Effector memory CD4-positive, alpha-beta T cell (primary cell): ENCODE data around the gene MGAT5B.
A peak's percentile ranks its signal among the peaks of the same experiment; 100 is the strongest.

ENCODE experiments used
- DNase-seq, 3 donors: peaks; one replicate each; pipeline ENCODE4 v3.0.0-alpha.2; 2020
- H3K27ac ChIP-seq: 2 replicates; pipeline ENCODE4 v1.7.0; 2013; ENCODE audit warnings: mild to moderate bottlenecking, low read length, moderate library complexity; ENCODE audit not compliant: insufficient read depth, poor library complexity, severe bottlenecking
- H3K27me3 ChIP-seq: replicated peaks from 2 replicates; pipeline ENCODE4 v1.7.0; 2013; ENCODE audit warnings: mild to moderate bottlenecking, low read length; ENCODE audit not compliant: insufficient read depth, control insufficient read depth, poor library complexity, severe bottlenecking
- H3K36me3 ChIP-seq: 2 replicates; pipeline ENCODE4 v1.7.0; 2013; ENCODE audit warnings: mild to moderate bottlenecking, low read length, moderate library complexity; ENCODE audit not compliant: control insufficient read depth, insufficient read depth
- H3K4me1 ChIP-seq: 2 replicates; pipeline ENCODE4 v1.7.0; 2013; ENCODE audit warnings: low read length, mild to moderate bottlenecking; ENCODE audit not compliant: control insufficient read depth, insufficient read depth, poor library complexity, severe bottlenecking
- H3K4me3 ChIP-seq: 2 replicates; pipeline ENCODE4 v1.7.0; 2013; ENCODE audit warnings: low read length, low read depth, mild to moderate bottlenecking; ENCODE audit not compliant: insufficient read depth, poor library complexity, severe bottlenecking
- H3K9me3 ChIP-seq: 2 replicates; pipeline ENCODE4 v1.7.0; 2013; ENCODE audit warnings: mild to moderate bottlenecking, low read length, moderate library complexity; ENCODE audit not compliant: control insufficient read depth

MGAT5B gene

DNA sequence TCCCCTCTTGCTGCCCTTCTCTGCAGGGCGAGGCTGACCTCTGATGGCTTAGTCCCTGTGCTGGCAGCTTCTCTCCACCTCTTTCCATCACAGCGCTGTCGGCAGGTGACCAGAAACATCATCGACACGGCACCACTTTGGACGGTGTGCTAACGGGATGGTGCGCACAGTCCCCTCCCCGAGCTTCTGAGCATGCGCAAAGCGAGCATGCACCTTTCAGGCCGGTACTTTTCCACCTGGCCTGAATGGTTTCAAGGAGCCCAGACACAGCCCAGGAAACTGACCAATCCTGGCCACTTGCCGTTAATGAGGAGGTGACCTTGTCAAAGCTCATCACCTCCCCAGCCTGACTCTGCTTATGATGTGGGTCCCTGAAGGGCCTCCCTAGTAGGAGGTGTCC lies 54.8 kb downstream of the MGAT5B start:
- DNase-seq: no peak
- H3K27me3 ChIP-seq: no peaks in the 10 kb centered on the region
- no peak overlapping the region for H3K4me3 ChIP-seq
- H3K4me1 ChIP-seq: no peaks in the 10 kb centered on the region
- H3K27ac ChIP-seq: no peak overlapping the region
- H3K9me3 ChIP-seq: no peaks in the 10 kb centered on the region
- H3K36me3 ChIP-seq: no peaks in the 10 kb centered on the region

DNA sequence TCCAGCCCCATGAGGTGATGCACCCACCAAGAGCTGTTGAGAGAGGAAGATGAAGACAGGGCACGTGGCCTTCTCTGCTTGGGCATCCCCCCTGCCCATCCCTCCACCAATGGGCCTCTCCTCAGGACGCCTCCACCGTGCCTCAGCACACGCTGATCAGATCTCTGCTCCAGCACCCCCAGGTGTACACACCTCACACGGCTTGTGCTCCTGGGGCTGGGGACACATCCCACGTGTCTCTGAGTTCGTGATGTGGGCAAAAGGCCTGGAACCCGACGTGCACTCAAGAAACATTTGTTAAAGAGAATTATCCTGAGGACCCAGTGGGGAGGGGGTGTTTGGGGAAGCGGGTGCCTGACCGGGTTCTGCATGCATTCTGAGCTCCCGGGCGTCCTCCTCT lies 55.3 kb downstream of the MGAT5B start:
- no peak for DNase-seq
- H3K9me3 ChIP-seq: no peaks in the 10 kb centered on the region
- H3K27ac ChIP-seq: no peak overlapping the region
- H3K4me1 ChIP-seq: no peaks in the 10 kb centered on the region
- no peak overlapping the region for H3K4me3 ChIP-seq
- H3K27me3 ChIP-seq: no peaks in the 10 kb centered on the region
- H3K36me3 ChIP-seq: no peaks in the 10 kb centered on the region

DNA sequence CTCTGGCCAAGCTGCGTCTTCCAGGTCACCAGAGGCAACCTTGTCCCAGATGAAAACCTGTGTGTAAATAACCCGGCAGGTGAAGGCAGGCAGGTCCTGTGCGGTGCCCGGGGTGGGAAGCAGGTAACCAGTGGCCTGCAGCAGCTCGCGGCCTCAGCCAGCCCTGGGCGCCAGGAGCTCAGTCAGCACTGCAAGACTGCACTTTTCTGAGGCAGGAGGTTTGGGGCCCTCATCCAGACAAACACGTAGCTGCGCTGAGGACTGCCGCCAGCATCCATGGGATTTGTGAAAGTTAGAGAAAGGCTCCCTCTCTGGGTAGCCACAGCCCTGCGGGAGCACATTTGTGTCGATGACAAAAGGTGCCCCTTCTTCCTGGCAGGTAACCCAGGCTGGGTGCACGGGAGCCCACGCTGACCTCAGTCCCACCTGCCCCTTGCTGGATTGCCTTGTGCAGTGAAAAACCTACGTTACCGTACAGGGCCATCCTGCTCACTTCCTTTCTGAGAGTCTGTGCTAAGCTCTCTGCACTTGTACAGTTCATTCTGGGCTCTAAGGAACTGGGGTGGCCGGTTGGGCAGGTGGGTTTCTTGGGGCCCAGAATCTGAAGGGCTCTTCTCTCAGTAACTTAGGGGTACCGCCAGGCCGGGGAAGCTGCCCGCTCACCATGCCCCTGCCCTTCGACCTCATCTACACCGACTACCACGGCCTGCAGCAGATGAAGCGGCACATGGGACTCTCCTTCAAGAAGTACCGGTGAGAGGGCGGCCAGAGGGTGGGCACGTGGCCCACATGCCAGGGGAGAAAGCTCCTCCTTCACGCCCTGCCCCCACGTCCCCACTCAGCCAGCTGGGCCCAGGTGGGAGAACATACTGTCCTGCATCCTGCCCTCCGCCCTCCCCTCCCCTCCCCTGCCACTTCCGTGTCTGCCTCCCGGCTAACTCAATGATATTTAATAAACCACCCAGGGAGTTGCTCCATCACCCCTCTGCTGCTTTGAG lies 56.4 kb downstream of the MGAT5B start:
- Histone ChIP-seq H3K36me3 (no peaks in the 10 kb centered on the region), H3K27ac (no peak overlapping the region), H3K27me3 (no peaks in the 10 kb centered on the region), H3K4me1 (no peaks in the 10 kb centered on the region), H3K9me3 (no peaks in the 10 kb centered on the region), H3K4me3 (no peak overlapping the region)
- peak in 1 of 3 donors; percentile 1 for DNase-seq

DNA sequence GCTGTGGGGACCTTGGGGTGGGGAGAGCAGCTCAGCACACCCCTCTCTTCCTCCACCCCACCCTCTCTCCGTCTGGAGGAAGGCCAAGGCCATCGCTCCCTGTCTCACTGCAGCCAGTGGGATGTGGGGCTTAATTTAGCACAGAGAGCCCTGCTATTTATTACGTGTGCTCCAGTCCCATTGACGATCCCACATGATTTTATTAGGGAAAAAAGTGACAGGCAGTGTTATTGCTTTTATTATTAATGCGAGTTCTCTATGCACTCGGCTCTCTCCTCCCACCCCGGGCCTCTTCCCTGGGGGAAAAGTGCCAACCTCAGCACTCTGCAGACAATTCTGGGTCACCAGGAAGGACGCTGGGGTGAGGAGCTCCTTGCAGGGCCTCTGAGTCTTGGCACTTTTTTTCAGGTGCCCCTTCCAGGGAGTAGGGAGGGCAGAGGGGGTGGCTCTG lies 57.3 kb downstream of the MGAT5B start:
- H3K9me3 ChIP-seq: no peaks in the 10 kb centered on the region
- DNase-seq: no peak
- no peaks in the 10 kb centered on the region for H3K4me1 ChIP-seq
- no peak overlapping the region for H3K27ac ChIP-seq
- no peaks in the 10 kb centered on the region for H3K36me3 ChIP-seq
- no peak overlapping the region for H3K4me3 ChIP-seq
- H3K27me3 ChIP-seq: no peaks in the 10 kb centered on the region

DNA sequence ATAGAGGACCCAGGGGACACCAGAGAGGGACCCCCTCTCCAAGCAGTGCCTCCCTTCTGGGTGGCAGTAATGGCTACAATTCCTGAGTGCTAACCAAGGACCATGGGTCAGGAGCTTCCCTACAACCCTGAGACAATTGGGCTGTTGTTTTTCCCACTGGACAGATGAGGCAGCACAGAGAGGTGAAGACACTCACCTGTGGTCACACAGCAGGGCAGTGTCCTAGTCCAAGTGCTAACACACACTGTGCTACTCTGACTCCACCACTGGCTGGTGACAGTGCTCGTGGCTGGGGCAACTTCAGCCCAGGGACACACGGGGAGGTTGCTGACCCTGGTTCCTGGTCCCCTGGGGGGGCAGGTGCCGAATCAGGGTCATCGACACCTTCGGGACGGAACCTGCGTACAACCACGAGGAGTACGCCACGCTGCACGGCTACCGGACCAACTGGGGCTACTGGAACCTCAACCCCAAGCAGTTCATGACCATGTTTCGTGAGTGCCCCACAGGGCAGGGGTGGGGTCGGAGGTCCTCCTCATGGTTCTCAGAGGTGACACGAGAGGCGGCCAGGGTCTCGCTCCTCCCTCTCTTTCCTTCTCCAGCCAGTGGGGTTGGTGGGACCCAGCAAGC lies 58.1 kb downstream of the MGAT5B start:
- H3K9me3 ChIP-seq: no peaks in the 10 kb centered on the region
- H3K36me3 ChIP-seq: no peaks in the 10 kb centered on the region
- H3K27me3 ChIP-seq: no peaks in the 10 kb centered on the region
- no peak for DNase-seq
- no peak overlapping the region for H3K4me3 ChIP-seq
- no peak overlapping the region for H3K27ac ChIP-seq
- no peaks in the 10 kb centered on the region for H3K4me1 ChIP-seq

DNA sequence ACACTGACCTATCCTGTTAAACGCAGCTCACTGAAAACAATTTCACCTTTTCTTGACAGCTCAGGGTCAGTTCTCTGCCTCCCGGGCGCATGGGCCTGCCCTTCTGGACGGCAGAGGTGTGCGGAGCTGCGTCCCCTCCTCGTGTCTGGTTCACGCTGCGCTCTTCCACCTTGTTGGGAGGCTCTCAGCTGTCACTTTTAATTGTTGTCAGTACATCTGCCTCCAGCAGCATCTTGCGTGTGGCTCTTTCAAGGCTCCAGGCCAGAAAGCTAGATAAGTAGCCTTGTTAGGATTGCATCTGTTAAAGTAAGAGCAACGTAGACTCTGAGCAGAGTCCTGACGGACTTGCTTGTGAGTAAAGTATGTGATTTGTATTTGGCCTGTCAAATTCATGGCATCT lies 59.4 kb downstream of the MGAT5B start:
- H3K4me1 ChIP-seq: no peaks in the 10 kb centered on the region
- no peak for DNase-seq
- H3K9me3 ChIP-seq: no peaks in the 10 kb centered on the region
- no peak overlapping the region for H3K27ac ChIP-seq
- no peak overlapping the region for H3K4me3 ChIP-seq
- no peaks in the 10 kb centered on the region for H3K27me3 ChIP-seq
- no peaks in the 10 kb centered on the region for H3K36me3 ChIP-seq

DNA sequence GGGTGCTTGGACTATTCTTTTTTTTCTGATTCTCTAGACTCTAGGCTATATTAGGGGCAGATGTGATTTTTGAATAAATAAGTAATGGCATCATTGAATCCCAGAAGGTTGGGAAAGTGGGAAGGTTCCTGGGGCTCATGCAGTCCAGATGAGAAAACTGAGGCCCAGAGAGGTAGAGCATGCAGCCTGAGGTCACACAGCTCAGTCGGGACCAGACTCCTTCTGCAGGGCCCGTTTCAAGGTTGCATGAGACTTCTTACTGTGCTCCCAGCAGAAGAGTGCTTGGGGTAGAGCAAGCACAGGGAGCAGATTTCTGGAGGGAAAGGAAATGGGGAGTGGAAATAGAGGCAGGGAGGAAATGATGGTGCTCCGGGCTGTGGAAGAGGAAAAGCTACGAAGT lies 59.8 kb downstream of the MGAT5B start:
- Histone ChIP-seq H3K27me3 (no peaks in the 10 kb centered on the region), H3K4me1 (no peaks in the 10 kb centered on the region), H3K9me3 (no peaks in the 10 kb centered on the region), H3K27ac (no peak overlapping the region), H3K36me3 (no peaks in the 10 kb centered on the region), H3K4me3 (no peak overlapping the region)
- DNase-seq: no peak

DNA sequence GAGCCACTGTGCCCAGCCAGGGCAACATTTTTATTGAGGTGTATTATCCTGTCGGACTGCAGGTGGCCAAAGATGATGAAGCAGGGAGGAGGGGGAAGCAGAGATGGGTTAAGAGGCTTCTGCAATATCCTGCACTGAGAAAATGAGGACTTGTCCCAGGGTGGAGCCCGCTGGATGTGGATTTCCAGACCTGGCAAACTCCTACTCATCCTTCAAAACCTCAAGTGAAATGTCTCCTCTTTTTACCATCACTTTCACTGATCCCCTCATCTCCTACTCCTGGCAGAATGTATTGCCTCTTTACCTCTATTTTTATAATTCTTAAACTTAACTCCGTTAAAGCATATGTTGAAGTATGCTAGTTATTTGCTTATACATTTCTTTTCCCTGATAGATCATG lies 60.9 kb downstream of the MGAT5B start:
- Histone ChIP-seq H3K9me3 (no peaks in the 10 kb centered on the region), H3K4me1 (no peaks in the 10 kb centered on the region), H3K27me3 (no peaks in the 10 kb centered on the region), H3K36me3 (no peaks in the 10 kb centered on the region), H3K27ac (no peak overlapping the region), H3K4me3 (no peak overlapping the region)
- no peak for DNase-seq

DNA sequence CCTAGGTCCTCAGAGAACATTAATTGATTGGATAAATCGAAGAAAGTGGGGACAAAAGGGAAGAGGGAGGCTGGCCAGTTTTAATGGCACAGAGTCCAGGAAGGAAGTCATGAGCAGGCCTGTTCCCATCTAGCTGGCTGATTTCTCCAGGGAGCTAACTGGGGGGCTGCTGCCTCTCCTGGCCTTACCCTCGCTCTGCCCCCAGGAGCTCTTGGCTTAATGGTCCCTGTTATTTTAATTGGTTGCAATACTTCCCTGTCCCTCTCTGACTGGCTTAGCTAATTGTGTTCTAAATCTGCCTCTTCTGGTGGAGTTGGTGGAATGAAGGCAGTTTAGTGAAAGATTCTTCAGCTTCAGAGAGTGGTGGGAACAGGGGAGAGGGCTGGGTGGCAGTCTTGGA lies 61.4 kb downstream of the MGAT5B start:
- Histone ChIP-seq H3K36me3 (no peaks in the 10 kb centered on the region), H3K9me3 (no peaks in the 10 kb centered on the region), H3K27me3 (no peaks in the 10 kb centered on the region), H3K27ac (no peak overlapping the region), H3K4me1 (no peaks in the 10 kb centered on the region), H3K4me3 (no peak overlapping the region)
- no peak for DNase-seq

DNA sequence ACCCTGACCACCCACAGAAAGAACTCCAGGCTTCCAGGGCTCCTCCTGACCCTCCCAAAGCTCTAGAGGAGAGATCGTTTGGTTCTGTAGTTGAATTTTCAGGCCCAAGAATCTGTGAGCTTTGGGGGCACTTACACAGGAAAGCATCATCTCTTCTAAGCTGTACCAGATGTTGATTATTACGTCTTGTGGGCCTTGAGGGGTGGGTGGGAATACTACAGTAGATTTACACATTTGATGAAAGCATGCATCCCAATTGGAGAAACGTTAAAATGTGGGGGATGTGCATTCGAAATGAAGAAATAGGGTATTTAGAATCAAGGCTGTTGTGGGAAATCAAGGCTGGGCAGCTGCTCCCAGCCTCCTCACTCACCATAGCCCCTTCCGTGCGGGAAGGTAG lies 61.9 kb downstream of the MGAT5B start:
- no peaks in the 10 kb centered on the region for H3K36me3 ChIP-seq
- H3K4me1 ChIP-seq: no peaks in the 10 kb centered on the region
- DNase-seq: no peak
- H3K4me3 ChIP-seq: no peak overlapping the region
- H3K27ac ChIP-seq: no peak overlapping the region
- no peaks in the 10 kb centered on the region for H3K9me3 ChIP-seq
- no peaks in the 10 kb centered on the region for H3K27me3 ChIP-seq
